Cardiac fibroblast (primary cell): ENCODE results near the gene ARHGAP42.
"Not testable (repeated sequence)": the region's sequence is repeated elsewhere in the genome, so short reads cannot be mapped to it uniquely, and the experiment has no call there.

Experiments
- DNase-seq, 2 donors: peaks; one replicate each; pipeline versions ENCODE4 v3.0.0 to v3.0.0-alpha.2; 2010; ENCODE audit warnings: low read depth in 2 of 2
- H3K4me3 ChIP-seq, 2 donors: replicated peaks in 1 of 2; 1 replicate in 1 of 2; 2 replicates in 1 of 2; pipeline ENCODE4 v1.5.1; 2011; ENCODE audit warnings: low read depth in 2 of 2, low read length in 2 of 2, mild to moderate bottlenecking in 2 of 2, moderate library complexity in 1 of 2
- TF ChIP-seq, protein P1 (sequence below): IDR thresholded peaks from one replicate; pipeline ENCODE4 v1.5.1; 2011; ENCODE audit warnings: low read depth, mild to moderate bottlenecking, low read length, inconsistent platforms

ARHGAP42 gene

DNA sequence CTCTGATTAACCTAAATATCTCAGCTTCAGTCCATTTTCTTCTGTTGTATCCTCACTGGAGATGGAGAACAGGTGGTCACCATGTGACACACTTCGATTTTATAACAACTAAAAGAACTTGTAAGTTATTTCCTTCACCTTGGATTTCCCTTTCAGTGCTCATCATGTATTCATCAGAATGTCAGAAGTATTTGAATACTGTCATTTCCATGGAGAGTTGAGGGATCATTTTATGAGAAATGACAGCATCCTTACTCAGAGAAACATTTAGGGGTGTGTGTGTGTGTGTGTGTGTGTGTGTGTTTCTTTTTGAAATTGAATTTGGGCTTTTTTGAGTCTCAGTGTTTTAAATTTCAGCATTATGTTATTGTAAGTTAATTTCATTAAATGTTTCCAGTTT lies 205.8 kb downstream of the ARHGAP42 start:
- no peak for DNase-seq
- no peak overlapping the region for H3K4me3 ChIP-seq
- TF ChIP-seq, protein P1, sequence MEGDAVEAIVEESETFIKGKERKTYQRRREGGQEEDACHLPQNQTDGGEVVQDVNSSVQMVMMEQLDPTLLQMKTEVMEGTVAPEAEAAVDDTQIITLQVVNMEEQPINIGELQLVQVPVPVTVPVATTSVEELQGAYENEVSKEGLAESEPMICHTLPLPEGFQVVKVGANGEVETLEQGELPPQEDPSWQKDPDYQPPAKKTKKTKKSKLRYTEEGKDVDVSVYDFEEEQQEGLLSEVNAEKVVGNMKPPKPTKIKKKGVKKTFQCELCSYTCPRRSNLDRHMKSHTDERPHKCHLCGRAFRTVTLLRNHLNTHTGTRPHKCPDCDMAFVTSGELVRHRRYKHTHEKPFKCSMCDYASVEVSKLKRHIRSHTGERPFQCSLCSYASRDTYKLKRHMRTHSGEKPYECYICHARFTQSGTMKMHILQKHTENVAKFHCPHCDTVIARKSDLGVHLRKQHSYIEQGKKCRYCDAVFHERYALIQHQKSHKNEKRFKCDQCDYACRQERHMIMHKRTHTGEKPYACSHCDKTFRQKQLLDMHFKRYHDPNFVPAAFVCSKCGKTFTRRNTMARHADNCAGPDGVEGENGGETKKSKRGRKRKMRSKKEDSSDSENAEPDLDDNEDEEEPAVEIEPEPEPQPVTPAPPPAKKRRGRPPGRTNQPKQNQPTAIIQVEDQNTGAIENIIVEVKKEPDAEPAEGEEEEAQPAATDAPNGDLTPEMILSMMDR: no peak

DNA sequence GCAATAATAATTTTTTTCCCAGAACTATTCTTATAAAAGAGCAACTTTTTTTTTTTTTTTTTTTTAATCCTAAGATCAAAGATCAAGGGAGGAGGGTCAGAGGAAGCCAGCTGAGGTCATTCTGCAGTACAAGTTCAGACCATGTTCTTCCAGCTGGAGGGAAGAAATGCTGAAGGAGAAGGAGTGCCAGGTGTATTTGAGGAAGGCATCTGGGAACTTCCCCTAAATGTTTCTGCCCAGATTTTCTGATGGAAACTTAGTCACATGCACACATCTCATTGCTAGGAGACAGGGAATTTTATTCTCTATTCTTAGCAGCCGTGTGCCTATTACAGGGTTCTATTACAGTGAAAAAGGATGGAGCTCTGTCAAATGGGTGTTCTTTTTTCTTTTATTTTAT lies 208.4 kb downstream of the ARHGAP42 start:
- TF ChIP-seq, protein P1: no peak
- no peak for DNase-seq
- H3K4me3 ChIP-seq: no peak overlapping the region

DNA sequence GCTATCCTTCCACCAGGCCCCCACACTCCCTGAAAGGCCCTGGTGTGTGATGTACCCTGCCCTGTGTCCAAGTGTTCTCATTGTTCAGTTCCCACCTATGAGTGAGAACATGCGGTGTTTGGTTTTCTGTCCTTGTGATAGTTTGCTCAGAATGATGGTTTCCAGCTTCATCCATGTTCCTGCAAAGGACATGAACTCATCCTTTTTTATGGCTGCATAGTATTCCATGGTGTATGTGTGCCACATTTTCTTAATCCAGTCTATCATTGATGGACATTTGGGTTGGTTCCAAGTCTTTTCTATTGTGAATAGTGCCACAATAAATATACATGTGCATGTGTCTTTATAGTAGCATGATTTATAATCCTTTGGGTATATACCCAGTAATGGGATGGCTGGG lies 208.9 kb downstream of the ARHGAP42 start:
- not testable (repeated sequence) for DNase-seq

DNA sequence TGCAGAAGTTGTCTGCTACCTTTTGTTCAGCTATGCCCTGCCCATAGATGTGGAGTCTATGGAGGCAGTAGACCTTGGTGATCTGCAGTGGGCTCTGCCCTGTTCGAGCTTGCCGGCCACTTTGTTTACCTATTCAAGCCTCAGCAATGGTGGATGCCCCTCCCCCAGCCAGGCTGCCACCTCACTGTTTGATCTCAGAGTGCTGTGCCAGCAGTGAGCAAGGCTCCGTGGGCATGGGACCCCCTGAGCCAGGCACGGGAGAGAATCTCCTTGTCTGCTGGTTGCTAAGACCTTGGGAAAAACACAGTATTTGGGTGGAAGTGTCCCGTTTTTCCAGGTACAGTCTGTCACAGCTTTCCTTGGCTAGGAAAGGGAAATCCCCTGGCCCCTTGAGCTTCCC lies 214.4 kb downstream of the ARHGAP42 start:
- not testable (repeated sequence) for DNase-seq, H3K4me3 ChIP-seq

More for the DNA sequence above, 208.9 kb downstream of the ARHGAP42 start:
- H3K4me3 ChIP-seq: not testable (repeated sequence)

DNA sequence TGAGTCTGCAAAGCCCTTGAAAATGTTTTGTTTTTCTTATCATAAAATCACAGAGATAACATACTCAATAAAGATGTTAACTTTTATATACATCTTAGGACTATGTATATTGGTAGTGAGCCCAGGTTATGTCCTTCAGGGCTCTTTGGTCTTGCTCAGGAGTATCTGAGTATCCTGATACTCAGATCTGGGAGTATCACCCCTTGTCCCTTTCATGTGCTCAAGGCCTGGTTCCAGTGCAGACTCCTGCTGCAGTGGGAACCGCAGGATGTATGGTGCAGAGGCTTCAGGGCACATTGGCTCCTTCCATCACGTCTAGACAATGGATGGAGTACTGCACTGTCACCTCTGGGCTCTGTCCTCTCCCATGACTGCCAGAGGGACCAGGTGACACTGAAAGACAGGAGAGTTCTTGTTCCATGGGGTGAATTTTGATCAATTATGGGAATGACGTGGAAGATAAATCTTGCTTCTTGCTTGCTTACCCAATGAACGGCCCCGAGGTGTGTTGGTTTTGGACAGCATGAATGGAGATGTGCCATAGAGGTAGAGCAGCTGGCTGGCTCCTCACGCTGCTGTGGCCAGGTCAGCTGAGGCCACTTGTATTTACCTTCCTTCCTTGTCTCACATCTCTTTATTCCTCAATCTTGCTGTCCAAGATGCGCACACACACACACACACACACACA lies 215.5 kb downstream of the ARHGAP42 start:
- TF ChIP-seq, protein P1: no peak
- no peak for DNase-seq

DNA sequence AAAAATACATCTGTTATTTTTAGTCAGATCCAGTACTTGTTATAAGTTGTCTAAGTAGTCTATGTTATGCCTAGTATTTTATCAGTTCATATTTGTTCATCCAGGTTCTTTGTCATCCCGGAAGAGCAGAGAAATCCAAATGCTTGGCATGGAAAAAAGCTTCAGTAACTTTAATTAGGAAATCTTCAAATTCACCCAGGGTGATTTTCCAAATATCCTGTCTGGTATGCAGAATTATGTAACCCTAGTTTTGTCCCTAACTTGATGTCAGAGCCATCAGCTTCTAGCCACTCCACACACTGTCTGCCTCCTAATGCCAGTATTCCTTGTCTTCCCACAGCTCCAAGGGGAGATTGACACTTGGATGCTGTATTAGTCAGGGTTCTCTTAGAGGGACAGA lies 216.2 kb downstream of the ARHGAP42 start:
- TF ChIP-seq, protein P1: no peak
- DNase-seq: peak in 1 of 2 donors; percentile 34

More for the DNA sequence above, 215.5 kb downstream of the ARHGAP42 start:
- no peak overlapping the region for H3K4me3 ChIP-seq

DNA sequence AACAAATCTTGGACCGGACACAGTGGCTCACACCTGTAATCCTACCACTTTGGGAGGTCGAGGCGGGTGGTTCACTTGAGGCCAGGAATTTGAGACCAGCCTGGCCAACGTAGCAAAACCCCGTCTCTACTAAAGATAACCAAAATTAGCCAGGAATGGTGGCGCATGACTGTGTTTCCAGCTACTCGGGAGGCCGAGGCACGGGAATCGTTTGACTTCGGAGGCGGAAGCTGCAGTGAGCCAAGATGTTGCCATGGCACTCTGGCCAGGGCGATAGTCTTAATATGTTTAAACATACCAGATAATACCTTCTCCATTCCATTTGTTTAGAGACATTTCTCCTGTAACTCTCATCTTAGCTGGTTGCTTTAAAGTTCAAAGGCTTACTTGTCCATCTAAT lies 218.6 kb downstream of the ARHGAP42 start:
- no peak overlapping the region for H3K4me3 ChIP-seq
- TF ChIP-seq, protein P1: no peak
- DNase-seq: no peak

More for the DNA sequence above, 216.2 kb downstream of the ARHGAP42 start:
- no peak overlapping the region for H3K4me3 ChIP-seq

DNA sequence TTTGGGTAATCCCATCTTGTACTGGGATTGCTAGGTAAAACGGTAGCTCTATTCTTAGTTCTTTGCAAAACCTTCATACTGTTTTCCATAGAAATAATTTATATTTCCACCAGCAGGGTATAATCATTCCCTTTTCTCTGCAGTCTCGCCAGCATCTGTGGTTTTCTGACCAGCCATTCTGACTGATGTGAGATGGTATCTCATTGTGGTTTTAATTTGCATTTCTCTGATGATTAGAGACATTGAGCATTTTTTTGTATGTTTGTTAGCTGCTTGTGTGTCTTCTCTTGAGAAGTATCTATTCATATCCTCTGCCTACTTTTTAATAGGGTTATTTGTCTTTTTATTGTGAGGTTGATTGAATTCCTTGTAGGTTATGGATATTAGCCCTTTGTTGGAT lies 221.7 kb downstream of the ARHGAP42 start:
- peak; percentile 20 to 23 for DNase-seq
- TF ChIP-seq, protein P1: no peak
- H3K4me3 ChIP-seq: no peak overlapping the region
